ENCODE data around the gene PLCH2.

DNA sequence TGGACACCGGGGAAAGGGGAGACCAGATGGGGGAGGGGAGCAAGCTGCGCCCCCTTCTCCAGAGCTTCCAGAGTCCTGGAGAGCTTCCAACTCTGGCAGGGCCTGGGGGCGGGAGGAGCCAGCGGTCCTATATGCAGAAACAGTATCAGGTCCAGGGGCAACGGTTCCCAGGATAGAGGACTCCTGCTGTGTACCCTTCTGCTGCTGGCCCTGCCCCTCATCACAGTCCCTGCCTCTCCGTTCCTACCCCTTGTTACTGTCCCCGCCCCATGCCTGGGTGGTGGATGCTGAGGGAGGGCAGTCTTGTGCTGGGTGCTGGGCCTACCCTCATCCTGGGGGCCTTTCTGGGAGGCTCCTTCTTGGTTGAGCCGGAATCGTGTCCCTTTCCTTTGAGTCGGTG is 44.6 kb upstream of the PLCH2 start:
- TF ChIP-seq, protein P1, sequence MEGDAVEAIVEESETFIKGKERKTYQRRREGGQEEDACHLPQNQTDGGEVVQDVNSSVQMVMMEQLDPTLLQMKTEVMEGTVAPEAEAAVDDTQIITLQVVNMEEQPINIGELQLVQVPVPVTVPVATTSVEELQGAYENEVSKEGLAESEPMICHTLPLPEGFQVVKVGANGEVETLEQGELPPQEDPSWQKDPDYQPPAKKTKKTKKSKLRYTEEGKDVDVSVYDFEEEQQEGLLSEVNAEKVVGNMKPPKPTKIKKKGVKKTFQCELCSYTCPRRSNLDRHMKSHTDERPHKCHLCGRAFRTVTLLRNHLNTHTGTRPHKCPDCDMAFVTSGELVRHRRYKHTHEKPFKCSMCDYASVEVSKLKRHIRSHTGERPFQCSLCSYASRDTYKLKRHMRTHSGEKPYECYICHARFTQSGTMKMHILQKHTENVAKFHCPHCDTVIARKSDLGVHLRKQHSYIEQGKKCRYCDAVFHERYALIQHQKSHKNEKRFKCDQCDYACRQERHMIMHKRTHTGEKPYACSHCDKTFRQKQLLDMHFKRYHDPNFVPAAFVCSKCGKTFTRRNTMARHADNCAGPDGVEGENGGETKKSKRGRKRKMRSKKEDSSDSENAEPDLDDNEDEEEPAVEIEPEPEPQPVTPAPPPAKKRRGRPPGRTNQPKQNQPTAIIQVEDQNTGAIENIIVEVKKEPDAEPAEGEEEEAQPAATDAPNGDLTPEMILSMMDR (IDR thresholded peaks at IDR 0.05; ENCODE audit: poor library complexity, severe bottlenecking), result no peak
- no peak for TF ChIP-seq RAD21 (conservative IDR thresholded peaks at IDR 0.05)
